Activated T-helper 1 cell treated with anti-CD3 and anti-CD28 coated beads, Interleukin-2, amount 50 U/mL, for 16 hours (primary cell): ENCODE measurements around the gene OR52N1.
A peak's percentile ranks its signal among the peaks of the same experiment; 100 is the strongest.

ENCODE experiments used
- DNase-seq, 2 donors: peaks; one replicate each; pipeline ENCODE4 v3.0.0-alpha.2; 2020; ENCODE audit warnings: low read depth in 1 of 2, low spot score in 1 of 2

Gene OR52N1

GRCh38 chr11:5791165-5791564, at the start of gene OR52N1:
OR52N1 (minus strand) TSS chr11:5791265; CDS start chr11:5788816, 2,449 bp downstream.
- no peak for DNase-seq

- DNase-seq = no peak
These were observed 46.6 kb upstream of the OR52N1 start for GRCh38 chr11:5837695-5838094.

GRCh38 chr11:5833446-5833845, 42.4 kb upstream of the OR52N1 start:
- no peak for DNase-seq

- DNase-seq = no peak
These were observed 40.2 kb upstream of the OR52N1 start for GRCh38 chr11:5831196-5831829.

DNA sequence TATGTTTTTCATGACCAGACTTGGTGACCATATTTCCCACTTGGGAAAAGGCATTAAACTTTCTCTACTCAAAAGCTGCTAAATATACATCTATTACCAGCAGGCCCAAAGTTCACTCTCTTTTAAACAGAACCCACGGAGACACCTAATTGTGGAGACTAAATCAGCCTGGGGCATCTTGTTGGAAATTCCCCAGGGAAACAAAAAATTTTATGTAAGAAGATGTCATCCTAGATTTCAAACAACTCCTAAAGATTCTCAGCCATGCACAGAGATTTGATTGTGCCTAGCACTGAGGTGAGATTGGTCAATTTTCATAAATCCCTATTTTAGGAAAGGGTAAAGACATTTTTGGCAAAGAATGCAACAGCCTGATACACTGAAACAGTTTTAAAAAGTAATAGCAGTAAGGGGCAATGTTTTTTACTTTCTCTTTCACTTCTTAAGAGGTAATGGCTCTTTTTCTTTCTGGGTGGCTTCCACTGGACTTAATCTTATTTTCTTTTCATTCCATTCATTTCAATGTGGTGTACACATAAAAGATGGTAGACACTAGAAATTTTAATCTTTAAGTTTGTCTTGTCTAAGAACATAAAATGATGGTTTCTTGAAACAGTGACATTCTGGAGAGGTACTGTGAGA, 27.3 kb upstream of the OR52N1 start:
- no peak for DNase-seq

- no peak for DNase-seq
These were observed 24.5 kb upstream of the OR52N1 start for GRCh38 chr11:5815534-5815933.

DNA sequence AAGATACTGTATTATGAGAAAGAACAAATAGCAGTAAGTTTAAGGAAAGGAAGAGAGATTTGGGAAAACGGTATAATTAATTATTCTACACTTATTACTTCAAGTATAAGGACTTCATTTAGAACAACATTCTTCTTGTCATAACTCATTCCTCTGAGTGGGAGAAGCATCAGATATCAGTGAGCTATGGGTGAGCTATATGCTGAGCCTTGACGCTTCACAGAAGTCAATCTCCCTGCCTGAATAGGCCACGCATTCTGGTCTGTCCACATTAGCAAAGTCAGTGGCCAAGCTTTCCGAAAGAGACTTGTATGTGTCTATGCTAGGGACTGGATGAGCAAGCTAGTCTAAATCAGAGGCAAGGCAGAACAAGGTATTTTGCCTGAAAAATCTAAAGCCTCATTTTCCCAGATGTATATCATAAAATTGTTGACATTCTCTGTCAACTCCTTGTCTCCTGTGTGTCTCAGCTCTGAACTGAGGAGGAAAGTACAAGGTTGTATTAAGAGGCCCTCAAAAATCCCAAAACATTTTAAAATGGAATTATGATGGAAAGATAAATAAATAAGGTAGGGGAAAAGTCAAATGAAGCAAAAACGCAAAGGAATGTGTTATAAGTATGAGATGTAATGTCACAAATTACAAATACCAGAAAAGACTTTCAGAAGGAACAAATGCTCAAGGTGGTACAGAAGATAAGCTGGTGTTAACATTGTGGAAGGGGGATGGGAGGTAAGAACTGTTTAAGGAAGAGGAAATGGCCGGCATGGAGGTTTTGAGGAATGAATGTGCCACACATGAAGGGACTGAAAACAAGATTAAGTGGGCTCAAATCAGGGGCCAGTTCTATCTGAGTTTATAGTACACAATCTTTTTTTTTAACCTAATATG, 19.1 kb upstream of the OR52N1 start:
- no peak for DNase-seq

- no peak for DNase-seq
These were observed 18.1 kb upstream of the OR52N1 start for GRCh38 chr11:5809122-5809519.

DNA sequence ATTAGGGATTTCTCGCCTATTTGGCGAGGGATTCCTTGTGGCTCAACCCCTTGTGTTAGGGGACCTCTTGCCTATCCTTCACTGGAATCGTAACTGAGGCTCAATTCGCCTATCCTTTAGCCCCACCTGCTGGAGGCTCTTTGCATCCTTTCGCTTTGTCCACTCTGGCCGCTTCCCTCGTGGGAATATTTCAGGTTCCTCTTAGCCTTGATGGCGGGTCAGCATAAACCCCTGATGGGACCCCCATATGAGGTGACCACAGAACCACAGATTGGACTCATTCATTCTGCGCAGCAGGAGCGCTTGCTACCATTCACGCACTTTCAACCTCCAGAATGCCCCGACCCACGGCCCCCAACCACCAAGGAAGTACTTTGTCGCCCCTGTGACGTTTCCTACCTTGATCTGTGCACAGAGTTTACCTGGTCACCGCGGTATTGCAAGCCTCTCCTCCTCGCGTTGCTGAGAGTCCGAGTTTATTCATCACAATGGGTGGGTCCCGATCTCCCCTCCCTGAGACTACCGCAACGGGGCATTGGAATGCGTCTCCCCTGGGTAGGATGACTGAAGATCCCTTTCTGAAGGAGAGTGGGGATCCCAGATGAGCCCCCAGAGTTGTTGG, 17.5 kb upstream of the OR52N1 start, which contains the start of gene OR52N2:
OR52N2 (plus strand) TSS at position 425 of the 622 bp plus-strand sequence. CDS start 11,412 bp downstream, outside the sequence.
- peak; percentile 34 to 40 for DNase-seq

DNA sequence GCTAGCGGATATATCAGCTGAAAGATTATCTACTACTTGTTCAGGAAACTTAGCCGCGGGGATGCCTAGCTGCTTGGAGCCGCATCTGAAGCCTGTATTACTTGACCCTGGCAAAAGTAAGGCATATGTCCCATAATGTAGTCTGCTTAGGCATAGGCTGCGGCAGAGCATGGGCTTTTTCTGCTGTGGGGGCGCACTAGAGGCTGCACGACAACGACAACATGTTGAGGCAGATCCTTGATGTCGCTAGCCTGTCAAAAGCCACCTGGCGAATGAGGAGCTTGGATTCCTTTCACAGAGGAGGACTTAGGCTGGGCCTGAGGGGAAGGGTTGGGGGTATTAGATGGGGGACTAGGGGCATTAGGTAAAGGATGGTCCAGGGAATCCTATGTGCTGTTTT, 16.5 kb upstream of the OR52N1 start:
- no peak for DNase-seq

DNA sequence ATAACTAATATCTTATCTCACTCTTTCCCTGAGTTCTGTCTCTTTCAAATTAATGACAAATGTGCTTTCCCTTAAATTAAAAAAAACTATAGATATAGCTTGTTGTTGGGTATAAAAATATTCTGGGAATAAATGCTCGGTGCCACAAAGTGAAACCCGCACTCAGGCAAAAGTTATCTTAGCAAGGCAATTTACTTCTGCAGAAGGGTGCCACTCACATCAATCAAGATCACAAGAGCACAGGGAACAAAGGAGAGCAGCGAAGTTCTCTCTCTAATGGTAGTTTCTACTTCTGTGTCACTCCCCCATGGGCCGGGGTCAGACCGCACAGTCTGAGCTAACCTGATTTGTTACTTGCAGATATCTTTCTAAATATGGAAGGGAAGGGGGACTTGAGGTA, 12.9 kb upstream of the OR52N1 start:
- DNase-seq = no peak

DNA sequence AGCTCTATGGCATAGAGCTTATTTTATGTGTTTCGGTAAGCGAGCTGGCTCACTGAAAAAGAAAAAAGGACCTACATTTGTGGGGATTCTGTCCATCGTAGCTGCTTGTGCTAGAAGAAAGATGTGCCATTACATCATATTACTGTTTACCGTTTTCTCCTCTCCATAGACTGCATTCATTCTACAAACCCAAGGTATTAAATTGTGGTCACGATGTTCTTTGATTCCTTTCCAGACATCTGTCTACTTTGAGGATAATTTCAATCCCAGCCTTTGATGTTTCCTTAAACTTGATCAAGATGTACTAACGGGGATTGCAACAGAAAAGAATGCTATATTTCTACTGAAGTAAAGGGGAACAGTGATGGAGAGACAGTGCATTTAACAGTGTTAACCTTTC, 5.5 kb upstream of the OR52N1 start:
- DNase-seq = no peak

DNA sequence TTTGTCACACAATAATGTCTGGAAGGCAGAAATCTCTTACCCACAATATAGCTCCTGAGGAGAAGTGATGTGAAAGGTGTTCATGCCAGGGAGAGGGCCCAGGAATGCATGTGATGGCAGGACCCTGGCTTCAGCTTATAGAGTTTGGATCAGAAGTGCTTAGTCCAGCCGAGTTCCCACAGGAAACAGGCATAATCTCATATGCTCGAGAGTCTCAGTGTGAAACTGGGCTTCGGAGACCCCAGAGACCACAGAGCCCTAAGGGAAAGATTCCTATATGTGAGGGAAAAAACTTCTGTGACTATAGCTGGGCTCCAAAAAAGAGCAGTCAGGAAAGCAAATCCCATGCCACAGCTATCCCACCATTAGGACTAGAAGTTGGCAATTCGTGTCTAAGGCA, 7.8 kb downstream of the OR52N1 start, which contains the start of gene OR52N5:
OR52N5 (minus strand) TSS at position 101 of the 400 bp plus-strand sequence. CDS start 4,721 bp downstream, outside the sequence.
- DNase-seq = no peak

GRCh38 chr11:5767056-5767455, 24.0 kb downstream of the OR52N1 start:
- DNase-seq = no peak

- no peak for DNase-seq
These were observed 37.1 kb downstream of the OR52N1 start, which contains the start of gene OR52N4 for GRCh38 chr11:5753943-5754342. OR52N4 (plus strand) TSS chr11:5754243; CDS start chr11:5754741, 498 bp downstream.

GRCh38 chr11:5749836-5750235, 41.2 kb downstream of the OR52N1 start:
- DNase-seq = no peak

DNA sequence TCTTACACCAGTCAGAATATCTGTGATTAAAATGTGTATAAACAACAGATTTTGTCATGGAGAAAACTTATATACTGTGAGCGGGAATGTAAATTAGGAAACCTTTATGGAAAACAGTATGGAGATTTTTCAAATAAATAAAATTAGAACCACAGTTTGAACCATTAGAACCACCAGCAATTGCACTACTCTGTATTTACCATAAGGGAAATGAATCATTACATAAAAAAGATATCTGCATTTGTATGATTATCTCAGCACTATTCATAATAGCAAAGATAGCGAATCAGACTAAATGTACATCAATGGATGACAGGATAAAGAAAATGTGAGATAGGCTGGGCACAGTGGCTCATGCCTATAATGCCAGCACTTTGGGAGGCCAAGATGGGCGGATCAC, 44.5 kb downstream of the OR52N1 start:
- no peak for DNase-seq

DNA sequence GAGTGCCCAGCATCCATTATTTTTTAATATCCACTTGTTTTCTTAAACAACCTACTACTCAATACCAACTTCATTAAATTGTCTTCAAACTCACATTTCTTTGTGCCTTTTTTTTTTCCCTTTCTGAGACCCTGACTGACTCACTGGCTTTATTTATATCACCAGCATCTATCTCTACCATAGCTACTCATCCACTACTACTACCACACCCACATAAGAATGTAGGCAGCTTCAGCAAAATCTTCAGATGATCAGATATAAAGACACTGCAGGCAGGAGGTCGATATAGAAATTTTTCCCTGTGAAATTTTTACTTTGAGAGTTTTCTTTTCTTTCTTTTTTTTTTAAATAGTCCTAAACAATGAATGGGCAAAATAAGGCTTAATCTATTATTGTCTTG, 52.6 kb downstream of the OR52N1 start:
- DNase-seq = no peak

- no peak for DNase-seq
These were observed 53.2 kb downstream of the OR52N1 start for GRCh38 chr11:5737670-5738392.

DNA sequence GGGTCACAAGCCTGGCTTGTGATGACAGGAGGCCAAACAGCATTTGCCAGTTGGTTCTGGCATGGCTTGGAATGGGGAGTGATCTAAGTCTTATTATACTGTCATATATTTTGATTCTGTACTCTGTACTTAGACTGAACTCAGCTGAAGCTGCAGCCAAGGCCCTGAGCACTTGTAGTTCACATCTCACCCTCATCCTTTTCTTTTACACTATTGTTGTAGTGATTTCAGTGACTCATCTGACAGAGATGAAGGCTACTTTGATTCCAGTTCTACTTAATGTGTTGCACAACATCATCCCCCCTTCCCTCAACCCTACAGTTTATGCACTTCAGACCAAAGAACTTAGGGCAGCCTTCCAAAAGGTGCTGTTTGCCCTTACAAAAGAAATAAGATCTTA, 54.0 kb downstream of the OR52N1 start:
- DNase-seq = no peak
